NT2/D1 (cell line): ENCODE data around the gene CBX1.

Experiments used
- SUZ12 ChIP-seq: IDR thresholded peaks from 2 replicates; pipeline ENCODE4 v1.6.1; 2011; ENCODE audit not compliant: insufficient read length, insufficient read depth; ENCODE audit errors: extremely low read depth
- YY1 ChIP-seq: IDR thresholded peaks from 2 replicates; pipeline ENCODE4 v1.6.1; 2011; ENCODE audit not compliant: insufficient read length, insufficient read depth
- ZNF274 ChIP-seq: IDR thresholded peaks from 2 replicates; pipeline ENCODE4 v1.6.1; 2011; ENCODE audit warnings: mild to moderate bottlenecking, low read depth, low read length

GRCh38 chr17:48139944-48140343, 38.7 kb upstream of the CBX1 start:
- TF ChIP-seq SUZ12 (no peak), YY1 (no peak), ZNF274 (no peak)
